Suprapubic skin (tissue), 4 donors: ENCODE measurements around the gene THRB. TPM values are rescaled to one million over a fixed set of nuclear protein-coding genes. Genes with fewer than 3 reads are reported as not detected.

ENCODE experiments used
- DNase-seq, 2 donors: peaks; one replicate each; pipeline ENCODE4 v3.0.0-alpha.2; 2019; ENCODE audit warnings: low spot score in 2 of 2
- H3K27ac ChIP-seq: fragments of 200-600 bp; sonication (generic); one replicate; pipeline ENCODE4 v1.5.1; 2019
- H3K27me3 ChIP-seq: fragments of 200-600 bp; sonication (generic); one replicate; pipeline ENCODE4 v1.5.1; 2019
- H3K36me3 ChIP-seq: fragments of 200-600 bp; sonication (generic); one replicate; pipeline ENCODE4 v1.5.1; 2019
- H3K4me1 ChIP-seq: fragments of 200-600 bp; sonication (generic); one replicate; pipeline ENCODE4 v1.5.1; 2019
- H3K4me3 ChIP-seq: fragments of 200-600 bp; sonication (generic); one replicate; pipeline ENCODE4 v1.5.1; 2019; ENCODE audit warnings: mild to moderate bottlenecking
- H3K9me3 ChIP-seq: fragments of 200-600 bp; sonication (generic); one replicate; pipeline ENCODE4 v1.5.1; 2019
- CTCF ChIP-seq, 2 donors: fragments of 200-600 bp in 1 of 2; fragments of 450-650 bp in 1 of 2; sonication (generic) in 1 of 2; IDR thresholded peaks; one replicate each; pipeline ENCODE4 v1.5.1; 2016 to 2019; ENCODE audit warnings: antibody characterized with exemption in 2 of 2, mild to moderate bottlenecking in 1 of 2, moderate library complexity in 1 of 2
- EP300 ChIP-seq: sonication (generic); formaldehyde crosslinking; IDR thresholded peaks from one replicate; pipeline ENCODE4 v1.6.1; 2017; ENCODE audit warnings: antibody characterized with exemption
- POLR2A ChIP-seq, 2 donors: fragments of 450-650 bp; IDR thresholded peaks; one replicate each; pipeline ENCODE4 v1.6.1; 2017; ENCODE audit warnings: antibody characterized with exemption in 2 of 2, mild to moderate bottlenecking in 2 of 2, moderate library complexity in 2 of 2
- POLR2AphosphoS5 ChIP-seq, 3 donors: sonication (generic); formaldehyde crosslinking; IDR thresholded peaks; one replicate each; pipeline ENCODE4 v1.6.1; 2017; ENCODE audit warnings: antibody characterized with exemption in 3 of 3
- WGBS: methylation state at CpG from one replicate; pipeline ENCODE4 v1.1.5; 2018; 5-methylcytosine and 5-hydroxymethylcytosine counted together
- total RNA-seq, 4 donors: library from RNA; depleted of rRNA; stranded (reverse); fragments of >200 nt; gene quantifications; one replicate each; pipeline ENCODE4 v1.1.0, GENCODE V29; 2016

The THRB gene
- total RNA-seq, 4 donors from 2014 or later, result 16.6 to 32.9 (median 24.4) TPM

- no peak overlapping the region for H3K4me3 ChIP-seq
- no peaks in the 10 kb centered on the region for H3K9me3 ChIP-seq
- no peak overlapping the region for H3K27ac ChIP-seq
- no peak for DNase-seq
- H3K4me1 ChIP-seq, result peaks cover 8% of the 10 kb centered on the region
- H3K27me3 ChIP-seq, result no peaks in the 10 kb centered on the region
- no peaks in the 10 kb centered on the region for H3K36me3 ChIP-seq
- no peak for TF ChIP-seq EP300
- TF ChIP-seq POLR2AphosphoS5 (IDR thresholded peaks at IDR 0.05), result no peak
- TF ChIP-seq POLR2A (IDR thresholded peaks at IDR 0.05), result no peak
- no peak for TF ChIP-seq CTCF (IDR thresholded peaks at IDR 0.05)
- WGBS, result 63% methylated on average over 2 of the region's 2 CpGs
These were observed 182.8 kb downstream of the THRB start for GRCh38 chr3:24311881-24312280.

GRCh38 chr3:24310887-24311286 lies 183.8 kb downstream of the THRB start:
- Histone ChIP-seq H3K27ac (no peak overlapping the region), H3K36me3 (no peaks in the 10 kb centered on the region), H3K4me3 (no peak overlapping the region), H3K27me3 (no peaks in the 10 kb centered on the region), H3K9me3 (no peaks in the 10 kb centered on the region), H3K4me1 (peaks cover 4% of the 10 kb centered on the region)
- DNase-seq, result no peak
- no peak for TF ChIP-seq POLR2A (IDR thresholded peaks at IDR 0.05)
- TF ChIP-seq POLR2AphosphoS5 (IDR thresholded peaks at IDR 0.05), result no peak
- TF ChIP-seq EP300, result no peak
- no peak for TF ChIP-seq CTCF (IDR thresholded peaks at IDR 0.05)

- WGBS, result 73% methylated on average over 3 of the region's 3 CpGs
- TF ChIP-seq CTCF (IDR thresholded peaks at IDR 0.05), result no peak
- Histone ChIP-seq H3K9me3 (no peaks in the 10 kb centered on the region), H3K4me3 (no peak overlapping the region), H3K36me3 (no peaks in the 10 kb centered on the region), H3K27me3 (no peaks in the 10 kb centered on the region), H3K27ac (no peak overlapping the region), H3K4me1 (peaks cover 8% of the 10 kb centered on the region)
- DNase-seq, result no peak
These were observed 188.1 kb downstream of the THRB start for GRCh38 chr3:24306518-24306917.

- WGBS, result 24% methylated on average over 4 of the region's 4 CpGs
- Histone ChIP-seq H3K9me3 (no peaks in the 10 kb centered on the region), H3K4me1 (peaks cover 8% of the 10 kb centered on the region), H3K4me3 (no peak overlapping the region), H3K36me3 (no peaks in the 10 kb centered on the region), H3K27me3 (no peaks in the 10 kb centered on the region), H3K27ac (no peak overlapping the region)
- TF ChIP-seq EP300, result no peak
- no peak for TF ChIP-seq CTCF (IDR thresholded peaks at IDR 0.05)
- no peak for TF ChIP-seq POLR2AphosphoS5 (IDR thresholded peaks at IDR 0.05)
- no peak for DNase-seq
These were observed 188.7 kb downstream of the THRB start for GRCh38 chr3:24305795-24306467.

GRCh38 chr3:24303057-24303754 lies 191.4 kb downstream of the THRB start:
- no peak overlapping the region for H3K27ac ChIP-seq
- no peaks in the 10 kb centered on the region for H3K9me3 ChIP-seq
- 86% methylated on average over 7 of the region's 7 CpGs for WGBS
- TF ChIP-seq CTCF (IDR thresholded peaks at IDR 0.05) (no peak), POLR2A (IDR thresholded peaks at IDR 0.05) (no peak), POLR2AphosphoS5 (IDR thresholded peaks at IDR 0.05) (no peak), EP300 (no peak)
- no peak for DNase-seq
- H3K36me3 ChIP-seq, result no peaks in the 10 kb centered on the region
- no peaks in the 10 kb centered on the region for H3K27me3 ChIP-seq
- peaks cover 15% of the 10 kb centered on the region for H3K4me1 ChIP-seq
- no peak overlapping the region for H3K4me3 ChIP-seq
